T follicular helper cell (primary cell): Measurements from ENCODE around the gene GEMIN2.
A peak's percentile ranks its signal among the peaks of the same experiment; 100 is the strongest.
"Not testable (repeated sequence)": the region's sequence is repeated elsewhere in the genome, so short reads cannot be mapped to it uniquely, and the experiment has no call there.

ENCODE experiments used
- DNase-seq: peaks from one replicate; pipeline ENCODE4 v3.0.0-alpha.2; 2020; ENCODE audit warnings: low read depth
- total RNA-seq, 2 experiments: gene quantifications; one replicate each; lab custom pipeline; 2026; lab: John Stamatoyannopoulos, UW

The GEMIN2 gene, protein sequence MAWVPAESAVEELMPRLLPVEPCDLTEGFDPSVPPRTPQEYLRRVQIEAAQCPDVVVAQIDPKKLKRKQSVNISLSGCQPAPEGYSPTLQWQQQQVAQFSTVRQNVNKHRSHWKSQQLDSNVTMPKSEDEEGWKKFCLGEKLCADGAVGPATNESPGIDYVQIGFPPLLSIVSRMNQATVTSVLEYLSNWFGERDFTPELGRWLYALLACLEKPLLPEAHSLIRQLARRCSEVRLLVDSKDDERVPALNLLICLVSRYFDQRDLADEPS
- total RNA-seq, result 13.0 to 14.6 reads per million in 2 experiments

- peak; percentile 90 for DNase-seq
These were observed at the start of gene GEMIN2 for GRCh38 chr14:39114073-39114838. GEMIN2 (plus strand) TSS chr14:39114323; CDS start chr14:39114339, 16 bp downstream.

- not testable (repeated sequence) for DNase-seq
These were observed 44.8 kb upstream of the GEMIN2 start for GRCh38 chr14:39069169-39069805.

DNA sequence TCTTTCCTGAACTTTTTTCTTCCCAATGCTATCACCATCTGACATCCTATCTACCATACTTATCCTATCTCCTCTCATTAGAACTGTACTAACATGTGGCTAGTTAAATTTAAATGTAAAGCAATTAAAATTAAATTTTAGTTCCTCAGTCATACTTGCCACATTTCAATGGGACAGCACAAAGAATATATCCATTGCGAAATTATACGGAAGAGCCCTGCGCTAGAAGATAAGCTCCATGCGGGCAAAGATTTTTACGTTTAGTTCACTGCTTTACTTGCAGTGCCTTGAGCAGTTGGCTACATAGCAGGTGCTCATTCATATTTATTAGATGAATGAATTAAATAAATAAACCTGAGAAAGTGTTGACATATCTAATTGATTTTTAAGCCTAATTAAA lies 44.2 kb upstream of the GEMIN2 start:
- no peak for DNase-seq

DNA sequence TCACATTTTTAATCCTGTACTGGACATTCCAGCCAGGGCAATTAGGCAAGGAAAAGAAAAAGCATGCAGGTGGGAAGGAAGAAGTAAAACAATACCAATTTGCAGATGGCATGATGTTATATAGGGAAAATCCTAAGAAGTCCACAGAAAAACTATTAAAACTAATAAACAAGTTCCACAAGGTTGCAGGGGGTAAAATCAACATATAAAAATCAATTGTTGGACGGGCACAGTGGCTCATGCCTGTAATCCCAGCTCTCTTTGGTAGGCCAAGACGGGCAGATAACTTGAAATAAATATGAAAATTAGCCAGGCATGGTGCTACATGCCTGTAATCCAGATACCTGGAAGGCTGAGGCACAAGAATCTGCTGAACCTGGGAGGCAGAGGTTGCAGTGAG lies 43.0 kb upstream of the GEMIN2 start:
- no peak for DNase-seq

DNA sequence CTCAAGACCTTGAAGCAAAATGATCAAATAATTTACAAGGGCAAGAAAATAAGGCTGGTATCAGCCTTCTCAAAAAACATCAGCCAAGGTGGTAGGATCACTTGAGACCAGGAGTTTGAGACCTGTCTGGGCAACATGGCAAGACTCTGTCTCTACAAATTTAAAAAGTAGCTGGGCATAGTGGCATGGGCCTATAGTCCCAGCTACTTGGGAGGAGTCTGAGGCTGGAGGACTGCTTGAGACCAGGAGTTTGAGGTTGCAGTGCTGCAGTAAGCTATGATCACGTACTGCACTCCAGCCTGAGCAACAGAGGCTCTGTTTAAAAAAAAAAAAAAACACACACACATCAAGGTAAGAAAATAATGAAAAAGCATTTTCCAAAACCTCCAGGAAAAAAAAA lies 33.2 kb upstream of the GEMIN2 start:
- DNase-seq, result no peak

DNA sequence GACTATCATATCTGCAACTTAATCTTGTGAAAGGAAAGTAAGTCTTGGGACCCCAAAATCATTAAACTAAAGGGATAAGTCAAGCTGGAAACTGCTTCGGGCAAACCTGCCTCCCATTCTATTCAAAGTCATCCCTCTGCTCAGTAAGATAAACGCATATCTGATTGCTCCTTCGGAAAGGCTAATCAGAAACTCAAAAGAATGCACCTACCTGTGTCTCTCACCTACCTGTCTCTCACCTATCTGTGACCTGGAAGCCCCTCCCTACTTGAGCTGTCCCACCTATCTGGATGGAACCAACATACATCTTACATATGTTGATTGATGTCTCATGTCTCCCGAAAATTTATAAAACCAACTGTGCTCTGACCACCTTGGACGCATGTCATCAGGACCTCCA lies 31.0 kb upstream of the GEMIN2 start:
- no peak for DNase-seq

DNA sequence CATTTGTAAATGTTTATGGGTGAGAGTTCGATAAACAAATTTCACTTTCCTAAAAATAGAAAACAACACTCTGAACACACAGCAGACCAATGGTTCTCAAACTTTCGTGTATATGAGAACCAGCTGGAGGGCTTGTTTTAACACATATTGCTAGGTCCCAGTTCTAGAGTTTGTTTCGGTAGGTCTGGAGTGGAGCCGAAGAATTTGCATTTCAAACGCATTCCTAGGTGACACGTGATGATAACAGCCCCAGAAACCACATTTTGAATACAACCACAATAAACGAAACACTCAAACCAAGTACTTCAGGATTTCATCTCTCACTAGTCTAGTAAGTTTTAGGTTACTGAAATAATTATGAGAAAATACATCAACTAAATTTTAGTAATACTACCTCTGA lies 28.2 kb upstream of the GEMIN2 start:
- no peak for DNase-seq

DNA sequence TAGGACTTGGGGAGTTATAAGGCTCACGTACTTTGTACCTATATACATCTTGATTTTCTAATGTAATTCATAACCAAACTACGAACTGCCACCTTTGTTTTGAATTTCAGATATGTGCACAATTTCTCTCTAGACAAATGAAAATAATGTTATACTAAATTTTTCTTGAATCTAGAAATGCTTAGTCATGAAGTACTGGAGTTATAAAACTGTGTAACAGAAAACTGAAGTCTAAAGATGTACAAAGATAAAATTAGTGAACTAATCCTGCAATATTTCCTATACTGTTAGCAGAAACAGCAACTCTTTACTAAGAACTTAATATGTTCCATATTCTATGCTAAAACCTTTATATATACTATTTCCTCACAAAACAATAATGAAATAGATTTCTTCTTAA lies 26.6 kb upstream of the GEMIN2 start:
- no peak for DNase-seq

DNA sequence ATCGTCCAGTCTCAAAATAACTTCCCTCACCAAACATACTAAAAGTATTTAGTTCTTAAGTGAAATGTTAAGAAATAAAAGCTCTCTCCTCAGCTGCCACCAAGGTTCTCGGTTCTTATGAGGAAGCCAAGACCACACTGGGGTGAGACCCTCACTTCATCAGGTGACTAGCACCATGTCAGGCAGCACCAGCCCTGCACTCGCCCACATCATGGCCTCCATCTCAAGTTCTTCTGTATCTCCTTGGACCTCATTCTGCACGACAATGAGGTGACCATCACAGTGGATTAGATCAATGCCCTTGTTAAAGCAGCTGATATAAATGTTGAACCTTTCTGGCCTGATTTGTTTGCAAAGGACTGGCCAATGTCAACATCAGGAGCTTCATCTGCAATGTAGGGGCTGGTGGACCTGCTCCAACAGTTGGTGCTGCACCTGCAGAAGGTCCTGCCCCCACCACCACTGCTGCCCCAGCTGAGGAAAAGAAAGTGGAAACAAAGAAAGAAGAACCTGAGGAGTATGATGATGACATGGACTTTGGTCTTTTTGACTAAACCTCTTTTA lies 23.5 kb upstream of the GEMIN2 start:
- no peak for DNase-seq

DNA sequence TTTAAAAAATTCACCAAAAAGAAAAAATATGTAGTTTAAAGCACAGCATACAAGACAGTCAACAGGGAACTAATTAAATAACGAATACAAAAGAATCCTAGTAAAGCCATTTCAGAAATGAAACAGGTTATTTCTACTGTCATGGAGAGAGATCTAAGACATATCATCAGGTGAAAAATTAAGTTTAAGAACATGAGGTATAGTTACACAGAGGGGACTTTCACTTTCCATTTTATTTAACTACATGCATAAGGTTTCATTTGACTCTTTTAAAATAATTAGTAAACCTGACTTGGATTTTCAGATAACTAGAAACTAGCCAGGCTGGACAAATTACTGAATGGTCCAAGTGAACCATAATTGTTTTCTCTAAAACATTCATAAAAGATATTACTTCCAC lies 22.4 kb upstream of the GEMIN2 start:
- no peak for DNase-seq

DNA sequence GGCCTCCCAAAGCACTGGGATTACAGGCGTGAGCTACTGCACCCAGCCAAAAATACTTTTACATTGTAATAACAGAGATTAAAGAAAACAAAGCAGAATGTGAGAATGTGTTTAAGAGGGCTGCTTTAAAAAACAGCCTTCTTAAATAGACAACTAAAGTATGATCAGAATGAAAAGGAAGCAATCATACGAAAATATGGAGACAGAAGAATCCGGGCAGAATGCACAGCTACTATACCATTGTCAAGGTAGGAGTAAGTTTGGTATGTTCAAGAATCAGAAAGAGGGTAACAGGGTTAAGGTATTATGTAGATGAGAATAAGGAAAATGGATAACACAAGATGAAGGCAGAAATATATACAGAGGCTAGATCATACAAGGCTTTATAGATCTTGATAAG lies 19.6 kb upstream of the GEMIN2 start:
- DNase-seq, result no peak

GRCh38 chr14:39097159-39097558 lies 17.0 kb upstream of the GEMIN2 start:
- no peak for DNase-seq

DNA sequence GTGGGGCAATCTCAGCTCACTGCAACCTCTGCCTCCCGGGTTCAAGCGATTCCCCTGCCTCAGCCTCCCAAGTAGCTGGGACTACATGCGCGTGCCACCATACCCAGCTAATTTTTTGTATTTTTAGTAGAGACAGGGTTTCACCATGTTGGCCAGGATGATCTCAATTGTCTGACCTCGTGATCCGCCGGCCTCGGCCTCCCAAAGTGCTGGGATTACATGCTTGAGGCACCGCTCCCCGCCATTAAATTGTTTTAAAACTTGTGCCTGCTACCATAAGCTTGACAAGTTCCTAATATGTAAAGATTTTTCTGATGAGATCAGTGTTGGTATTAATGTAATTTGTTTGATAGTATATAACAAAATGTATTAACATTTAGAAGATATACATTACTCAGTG lies 14.9 kb upstream of the GEMIN2 start:
- DNase-seq, result not testable (repeated sequence)

DNA sequence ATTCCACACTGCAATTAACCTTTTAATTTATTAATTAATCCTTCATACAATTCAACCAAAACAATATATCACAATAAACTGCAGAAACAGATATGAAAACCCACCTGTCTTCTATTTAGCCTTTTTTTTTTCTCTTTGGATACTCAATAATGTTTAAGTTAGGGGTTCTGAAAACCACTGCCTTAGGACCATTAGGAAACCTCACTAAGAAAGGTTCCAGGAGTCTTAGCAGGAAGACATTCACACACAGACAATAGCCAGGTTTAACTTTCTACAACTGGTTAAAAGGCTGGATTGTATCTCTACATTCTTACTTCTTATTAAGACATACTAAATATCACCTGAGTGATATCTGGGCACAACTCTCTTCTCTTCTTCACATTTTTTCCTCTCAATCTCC lies 14.4 kb upstream of the GEMIN2 start:
- no peak for DNase-seq

GRCh38 chr14:39102265-39102968 lies 11.7 kb upstream of the GEMIN2 start:
- no peak for DNase-seq

- DNase-seq, result peak; percentile 74
These were observed 10.9 kb upstream of the GEMIN2 start, which contains the start of gene SEC23A for GRCh38 chr14:39102969-39103957. SEC23A (minus strand) TSS chr14:39103235; CDS start chr14:39096118, 7,117 bp downstream.

- DNase-seq, result not testable (repeated sequence)
These were observed 9.9 kb upstream of the GEMIN2 start for GRCh38 chr14:39104078-39104801.

DNA sequence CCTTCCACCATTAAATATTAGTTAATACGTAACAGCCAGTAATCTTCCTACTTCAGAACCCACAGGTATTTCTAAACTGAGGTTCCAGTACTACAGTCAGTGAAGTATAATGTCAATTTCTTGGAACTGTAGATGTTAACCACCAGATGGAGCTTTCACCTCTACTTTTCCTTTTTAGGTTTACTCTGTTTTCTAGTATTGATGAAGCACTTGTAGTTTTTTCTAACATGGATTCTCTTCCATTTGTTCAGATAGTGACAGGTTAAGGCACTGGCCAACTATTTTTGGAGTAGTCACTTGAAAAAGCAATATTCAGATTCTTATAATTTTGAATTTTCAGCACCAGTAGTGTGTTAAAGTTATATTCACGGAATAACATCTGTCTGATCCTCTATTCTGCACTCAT lies 6.5 kb upstream of the GEMIN2 start:
- no peak for DNase-seq

- no peak for DNase-seq
These were observed 5.3 kb upstream of the GEMIN2 start for GRCh38 chr14:39108791-39109190.
